M059J (cell line): ENCODE results near the gene POLR3F. TPM values are rescaled to one million over a fixed set of nuclear protein-coding genes. Genes with fewer than 3 reads are reported as not detected.

Experiments
- DNase-seq: peaks from one replicate; pipeline ENCODE4 v3.0.0-alpha.2; 2012; ENCODE audit warnings: low read depth
- total RNA-seq: library from RNA; depleted of rRNA; stranded (reverse); fragments of >200 nt; shearing (Covaris generic); gene quantifications from 2 replicates; pipeline ENCODE4 v1.2.3, GENCODE V29; 2014; rRNA removed

The POLR3F gene
- total RNA-seq, 1 experiment from 2014 or later = 28.2 TPM

GRCh38 chr20:18504479-18505060 is 37.4 kb downstream of the POLR3F start:
- no peak for DNase-seq

- DNase-seq = no peak
Measured at GRCh38 chr20:18506744-18507143, 39.6 kb downstream of the POLR3F start.

- DNase-seq = peak; percentile 99
Measured at GRCh38 chr20:18507218-18508191, 40.3 kb downstream of the POLR3F start, which contains the start of gene SEC23B. SEC23B (plus strand) TSS chr20:18507940; CDS start chr20:18510836, 2,896 bp downstream.

DNA sequence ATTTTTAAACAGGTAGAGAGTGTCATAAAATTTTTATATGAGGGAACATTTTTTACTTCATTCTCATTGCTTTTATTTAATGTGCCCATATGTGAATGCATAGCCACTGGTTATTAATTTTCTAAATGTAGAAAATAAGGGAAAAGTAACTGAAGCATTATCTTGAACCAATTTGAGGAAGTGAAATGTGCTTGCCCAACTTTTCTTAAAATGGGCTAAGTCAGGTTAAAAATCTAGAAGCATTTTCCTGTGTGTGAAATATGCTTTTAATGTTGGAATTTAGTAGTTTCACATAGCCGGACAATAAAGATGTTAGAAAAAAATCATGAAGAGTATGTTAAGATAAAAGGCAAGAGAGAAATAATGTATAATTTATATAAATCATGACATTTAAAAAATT is 44.4 kb downstream of the POLR3F start:
- no peak for DNase-seq

GRCh38 chr20:18513208-18513607 is 46.0 kb downstream of the POLR3F start:
- no peak for DNase-seq

DNA sequence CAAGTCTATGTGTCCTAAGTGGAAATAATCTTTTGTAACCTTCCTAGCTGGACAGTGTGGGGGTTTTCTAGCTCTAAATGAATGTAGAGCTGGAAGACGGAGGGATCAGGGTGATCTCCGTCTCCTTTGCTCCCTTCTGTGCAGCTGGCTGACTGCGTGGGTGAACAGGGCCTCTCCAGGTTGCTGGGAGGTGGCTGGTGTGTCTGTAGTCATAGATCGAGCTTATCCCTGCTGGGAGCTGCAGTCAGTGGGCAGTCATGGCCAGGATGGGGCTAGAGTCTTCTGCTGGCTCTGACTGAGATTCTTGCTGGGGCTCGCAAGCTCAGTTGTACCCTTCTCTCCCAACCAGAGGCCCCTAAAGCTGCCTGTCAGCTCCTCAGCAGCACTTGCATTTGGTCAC is 46.9 kb downstream of the POLR3F start:
- DNase-seq = no peak

DNA sequence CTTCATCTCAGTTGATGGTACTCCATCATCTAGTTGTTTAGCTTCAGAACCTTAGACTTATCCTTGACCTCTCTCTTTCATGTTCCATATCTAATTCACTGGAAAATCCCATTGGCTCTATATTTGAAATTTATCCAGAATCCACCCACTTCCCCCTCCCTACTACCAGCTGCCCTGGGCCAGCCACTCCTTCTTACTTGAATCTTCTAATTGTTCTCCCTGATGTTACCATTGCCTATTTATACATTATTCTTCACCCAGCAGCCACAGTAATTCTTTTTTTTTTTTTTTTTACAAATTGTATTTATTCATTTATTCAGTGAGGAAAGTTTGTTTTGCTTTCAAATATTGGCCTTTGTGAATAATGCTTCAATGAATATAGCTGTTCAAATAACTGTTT is 48.8 kb downstream of the POLR3F start:
- no peak for DNase-seq

- DNase-seq = peak; percentile 77
Measured at GRCh38 chr20:18522066-18522465, 54.9 kb downstream of the POLR3F start.

DNA sequence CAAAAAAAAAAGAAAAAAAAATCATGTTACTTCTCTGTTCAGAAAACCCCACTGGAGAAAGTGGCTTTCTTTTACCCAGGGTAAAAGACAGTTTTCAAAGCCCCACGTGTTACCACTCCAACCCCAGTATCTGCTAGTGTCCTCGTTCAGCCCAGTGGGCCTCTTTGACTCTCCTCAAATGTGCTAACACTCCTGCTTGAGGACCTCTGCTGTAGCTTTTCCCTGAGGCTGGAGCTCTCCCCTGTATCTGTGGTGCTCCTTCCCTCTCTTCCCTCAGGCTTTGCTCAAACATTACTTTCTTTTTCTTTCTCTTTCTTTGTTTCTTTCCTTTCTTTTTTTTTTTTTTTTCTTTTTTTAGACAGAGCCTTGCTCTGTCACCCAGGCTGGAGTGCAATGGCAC is 55.9 kb downstream of the POLR3F start:
- no peak for DNase-seq

DNA sequence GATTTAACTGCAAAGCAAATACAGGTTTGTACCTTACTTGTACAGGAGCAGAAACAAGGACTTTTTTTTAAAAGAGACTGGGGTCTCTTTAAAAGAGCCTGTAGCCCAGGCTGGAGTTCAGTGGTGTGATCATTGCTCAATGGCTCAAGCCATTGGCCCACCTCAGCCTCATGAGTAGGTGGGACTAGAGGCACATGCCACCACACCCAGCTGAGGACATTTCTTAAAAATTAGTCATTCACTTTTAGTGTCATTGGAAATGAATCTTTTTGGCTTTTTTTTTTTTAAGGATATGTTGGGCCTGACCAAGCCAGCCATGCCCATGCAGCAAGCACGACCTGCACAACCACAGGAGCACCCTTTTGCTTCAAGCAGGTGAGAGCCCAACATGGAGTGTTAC is 57.5 kb downstream of the POLR3F start:
- DNase-seq = peak; percentile 79

GRCh38 chr20:18526761-18527160 is 59.6 kb downstream of the POLR3F start:
- DNase-seq = peak; percentile 51

DNA sequence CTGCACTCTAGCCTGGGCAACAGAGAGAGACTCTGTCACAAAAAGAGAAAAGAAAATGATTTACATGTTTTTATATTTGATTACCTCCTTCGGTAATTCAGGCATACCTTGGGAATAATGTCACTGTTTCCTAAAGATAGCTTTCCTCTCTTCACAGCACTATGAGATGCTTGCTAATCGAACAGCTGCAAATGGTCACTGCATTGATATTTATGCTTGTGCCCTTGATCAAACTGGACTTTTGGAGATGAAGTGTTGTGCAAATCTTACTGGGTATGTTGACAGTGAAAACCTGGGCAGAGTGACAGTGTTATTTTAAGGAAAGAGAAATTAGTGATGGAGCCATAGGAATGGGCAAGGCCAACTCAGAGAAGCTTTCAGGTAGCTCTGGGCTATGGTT is 60.1 kb downstream of the POLR3F start:
- no peak for DNase-seq

DNA sequence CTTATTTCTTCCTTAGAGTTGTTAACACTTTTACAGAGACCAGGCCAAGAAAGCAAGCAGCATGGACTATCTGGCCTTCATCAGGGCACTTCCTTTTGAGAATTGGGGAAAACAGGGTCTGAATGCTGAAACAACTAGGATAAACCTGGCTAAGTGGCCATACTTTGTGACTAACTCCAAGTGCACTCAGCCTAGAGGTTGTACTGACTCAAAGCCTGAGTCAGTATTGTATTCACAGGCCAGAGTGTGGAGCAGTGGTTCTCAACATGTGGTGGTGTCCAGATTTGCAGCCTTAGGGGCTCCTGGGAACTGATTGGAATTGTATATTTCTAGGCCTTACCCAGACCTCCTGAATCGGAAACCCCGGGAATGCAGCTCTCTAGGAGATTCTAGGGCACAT is 60.6 kb downstream of the POLR3F start:
- peak; percentile 70 for DNase-seq

GRCh38 chr20:18529041-18529440 is 61.9 kb downstream of the POLR3F start:
- no peak for DNase-seq

GRCh38 chr20:18532626-18533025 is 65.4 kb downstream of the POLR3F start:
- DNase-seq = no peak

- DNase-seq = peak; percentile 41
Measured at GRCh38 chr20:18533491-18533890, 66.3 kb downstream of the POLR3F start.

- DNase-seq = no peak
Measured at GRCh38 chr20:18533978-18534644, 66.9 kb downstream of the POLR3F start.

Other genes with a start within 250 kb of the POLR3F start
- gene ZNF133, start 178.9 kb upstream of the POLR3F start, total RNA-seq = 23.8 and 31.5 TPM in 2 replicates
- 1.7 and 1.8 TPM in 2 replicates for gene DZANK1, start 360 bp upstream of the POLR3F start, total RNA-seq
- gene RBBP9, start 29.8 kb downstream of the POLR3F start, total RNA-seq = 28.8 and 50.4 TPM in 2 replicates
- gene SEC23B, start 40.5 kb downstream of the POLR3F start, total RNA-seq = 108 and 129 TPM in 2 replicates
- 222 and 278 TPM in 2 replicates for gene SMIM26, start 100.0 kb downstream of the POLR3F start, total RNA-seq
- 94.2 and 102 TPM in 2 replicates for gene DTD1, start 120.7 kb downstream of the POLR3F start, total RNA-seq